HCT116 (cell line): ENCODE results near the gene HIF1AN. TPM values are rescaled to one million over a fixed set of nuclear protein-coding genes. Genes with fewer than 3 reads are reported as not detected.

Source experiments
- ATAC-seq: fragments of 200-7000 bp; cut with Tn5 transposase; 2 replicates; pipeline ENCODE4 v1.9.1; 2020; ENCODE audit warnings: mild to moderate bottlenecking, moderate library complexity
- BruUV-seq: library from RNA; stranded (reverse); fragments of 400-500 nt; replicated peaks from 2 replicates; lab custom pipeline; 2021; lab: Mats Ljungman, UMichigan
- CTCF ChIA-PET: fragments of 300-600 bp; sonication (Branson Sonifier 250); formaldehyde crosslinking; loops from one replicate; lab custom pipeline; 2021; ENCODE audit warnings: antibody characterized with exemption; lab: Charles Lee
- POLR2A ChIA-PET: fragments of 300-600, 350-600 bp; sonication (Branson Sonifier 250); formaldehyde crosslinking; loops from one replicate; lab custom pipeline; 2021; ENCODE audit warnings: antibody characterized with exemption; lab: Charles Lee
- RAD21 ChIA-PET, 2 experiments: fragments of 300-600 bp; sonication (Branson Sonifier 250); formaldehyde crosslinking; loops; one replicate each; lab custom pipeline; 2023; ENCODE audit warnings: low total read pairs in 2 of 2; ENCODE audit not compliant: uncharacterized antibody in 2 of 2, unreplicated experiment in 2 of 2, low non-redundant PET in 1 of 2; lab: Charles Lee
- DNase-seq: peaks from one replicate; pipeline ENCODE4 v3.0.0-alpha.2; 2010; ENCODE audit warnings: low read depth, low spot score
- H2AFZ ChIP-seq: fragments of 200-600 bp; shearing (Covaris generic), sonication (generic); 2 replicates; pipeline ENCODE4 v1.6.1; 2017; ENCODE audit warnings: low read depth, mixed run types, mixed read lengths, antibody characterized with exemption, low read length; ENCODE audit not compliant: poor library complexity, severe bottlenecking
- H3K27ac ChIP-seq: 2 replicates; pipeline ENCODE4 v1.5.1; 2012; ENCODE audit warnings: low read depth, low read length
- H3K27me3 ChIP-seq: fragments of 200-600 bp; sonication (generic); 2 replicates; pipeline ENCODE4 v1.6.1; 2016; ENCODE audit warnings: mixed run types, low read length, mixed read lengths; ENCODE audit not compliant: insufficient read depth
- H3K36me3 ChIP-seq, 2 experiments: fragments of 200-500 bp in 1 of 2; fragments of 200-600 bp in 1 of 2; sonication (Bioruptor generic) in 1 of 2; sonication (generic) in 1 of 2; 2 replicates each; pipeline versions ENCODE4 v1.5.1 to v1.6.1; 2014 to 2016; ENCODE audit warnings: low read length in 2 of 2, inconsistent platforms in 1 of 2, mixed read lengths in 1 of 2, mixed run types in 1 of 2; ENCODE audit not compliant: insufficient read depth in 2 of 2, control insufficient read depth in 1 of 2
- H3K4me1 ChIP-seq, 2 experiments: fragments of 200-600 bp in 1 of 2; sonication (generic) in 1 of 2; 2 replicates each; pipeline versions ENCODE4 v1.5.1 to v1.6.1; 2012 to 2017; ENCODE audit warnings: low read length in 2 of 2, inconsistent platforms in 1 of 2, mild to moderate bottlenecking in 1 of 2, mixed read lengths in 1 of 2, mixed run types in 1 of 2, moderate library complexity in 1 of 2; ENCODE audit not compliant: insufficient read depth in 2 of 2, control insufficient read depth in 1 of 2
- H3K4me2 ChIP-seq: fragments of 200-600 bp; sonication (generic); 2 replicates; pipeline ENCODE4 v1.6.1; 2017; ENCODE audit warnings: mixed run types, low read length, mixed read lengths
- H3K4me3 ChIP-seq, 2 experiments: fragments of 200-600 bp in 1 of 2; sonication (generic) in 1 of 2; replicated peaks in 1 of 2; 2 replicates each; pipeline ENCODE4 v1.5.1; 2011 to 2016; ENCODE audit warnings: low read length in 2 of 2, control low read depth in 1 of 2, low read depth in 1 of 2, mild to moderate bottlenecking in 1 of 2, mixed read lengths in 1 of 2, mixed run types in 1 of 2
- H3K79me2 ChIP-seq: fragments of 200-600 bp; sonication (generic); 2 replicates; pipeline ENCODE4 v1.6.1; 2017; ENCODE audit warnings: mild to moderate bottlenecking, mixed run types, low read length, moderate library complexity, mixed read lengths; ENCODE audit not compliant: insufficient read depth
- H3K9ac ChIP-seq: fragments of 200-600 bp; sonication (generic); 2 replicates; pipeline ENCODE4 v1.6.1; 2016; ENCODE audit warnings: low read length, mixed read lengths
- H3K9me2 ChIP-seq: fragments of 200-600 bp; sonication (generic), shearing (Covaris generic); 2 replicates; pipeline ENCODE4 v1.6.1; 2017; ENCODE audit warnings: mixed run types, mild to moderate bottlenecking, moderate library complexity; ENCODE audit not compliant: insufficient read depth
- H3K9me3 ChIP-seq, 2 experiments: fragments of 200-500 bp in 1 of 2; fragments of 200-600 bp in 1 of 2; sonication (Bioruptor generic) in 1 of 2; sonication (generic) in 1 of 2; 2 replicates each; pipeline ENCODE4 v1.6.1; 2014 to 2017; ENCODE audit warnings: low read length in 2 of 2, mixed read lengths in 2 of 2, inconsistent platforms in 1 of 2, low read depth in 1 of 2, mild to moderate bottlenecking in 1 of 2, mixed run types in 1 of 2, moderate library complexity in 1 of 2; ENCODE audit not compliant: control insufficient read depth in 1 of 2, insufficient read depth in 1 of 2
- H4K20me1 ChIP-seq: fragments of 200-600 bp; sonication (generic), shearing (Covaris generic); 2 replicates; pipeline ENCODE4 v1.6.1; 2017; ENCODE audit warnings: mixed run types, mild to moderate bottlenecking, moderate library complexity; ENCODE audit not compliant: insufficient read depth
- ATF3 ChIP-seq: IDR thresholded peaks from 2 replicates; pipeline ENCODE4 v1.6.1; 2012
- CEBPB ChIP-seq: IDR thresholded peaks from 2 replicates; pipeline ENCODE4 v1.6.1; 2012; ENCODE audit warnings: low read depth
- CTCF ChIP-seq, 3 experiments: fragments of 200-600 bp in 1 of 3; sonication (generic) in 1 of 3; IDR thresholded peaks in 2 of 3; conservative IDR thresholded peaks in 1 of 3; 2 replicates each; pipeline ENCODE4 v1.5.1; 2012 to 2017; ENCODE audit warnings: low read depth in 2 of 3, low read length in 2 of 3, antibody characterized with exemption in 1 of 3, borderline replicate concordance in 1 of 3, control low read depth in 1 of 3, mild to moderate bottlenecking in 1 of 3, mixed read lengths in 1 of 3, mixed run types in 1 of 3, moderate library complexity in 1 of 3; ENCODE audit not compliant: insufficient read depth in 1 of 3
- EGR1 ChIP-seq: IDR thresholded peaks from 2 replicates; pipeline ENCODE4 v1.6.1; 2012; ENCODE audit warnings: low read depth
- ELF1 ChIP-seq: IDR thresholded peaks from 2 replicates; pipeline ENCODE4 v1.6.1; 2012; ENCODE audit warnings: low read depth, borderline replicate concordance
- EZH2 ChIP-seq: fragments of 200-600 bp; sonication (generic); IDR thresholded peaks from 2 replicates; pipeline ENCODE4 v1.6.1; 2017; ENCODE audit warnings: antibody characterized with exemption, mixed run types
- EZH2phosphoT487 ChIP-seq: fragments of 200-600 bp; IDR thresholded peaks from 2 replicates; pipeline ENCODE4 v1.6.1; 2018; ENCODE audit warnings: antibody characterized with exemption, borderline replicate concordance
- FOSL1 ChIP-seq: IDR thresholded peaks from 2 replicates; pipeline ENCODE4 v1.6.1; 2012; ENCODE audit warnings: low read depth
- JUND ChIP-seq: IDR thresholded peaks from 2 replicates; pipeline ENCODE4 v1.6.1; 2012
- MAX ChIP-seq: IDR thresholded peaks from 2 replicates; pipeline ENCODE4 v1.6.1; 2012
- POLR2AphosphoS5 ChIP-seq: IDR thresholded peaks from 2 replicates; pipeline ENCODE4 v1.6.1; 2011; ENCODE audit warnings: mild to moderate bottlenecking, low read depth, low read length, moderate library complexity
- SIN3A ChIP-seq: IDR thresholded peaks from 2 replicates; pipeline ENCODE4 v1.6.1; 2012; ENCODE audit warnings: low read depth
- SP1 ChIP-seq: IDR thresholded peaks from 2 replicates; pipeline ENCODE4 v1.6.1; 2012; ENCODE audit warnings: low read depth
- SRF ChIP-seq: IDR thresholded peaks from 2 replicates; pipeline ENCODE4 v1.6.1; 2012; ENCODE audit warnings: low read depth
- intact Hi-C: fragments of 100-400 bp; cut with micrococcal nuclease; formaldehyde crosslinking; loops from 2 replicates; pipeline ENCODE4 v1.10.0; 2022
- total RNA-seq: library from RNA; stranded (reverse); gene quantifications from one replicate; pipeline ENCODE4 v1.2.1, GENCODE V29; 2021; ENCODE audit not compliant: unreplicated experiment

Gene HIF1AN
- total RNA-seq, 1 experiment from 2014 or later = 67.2 TPM

DNA sequence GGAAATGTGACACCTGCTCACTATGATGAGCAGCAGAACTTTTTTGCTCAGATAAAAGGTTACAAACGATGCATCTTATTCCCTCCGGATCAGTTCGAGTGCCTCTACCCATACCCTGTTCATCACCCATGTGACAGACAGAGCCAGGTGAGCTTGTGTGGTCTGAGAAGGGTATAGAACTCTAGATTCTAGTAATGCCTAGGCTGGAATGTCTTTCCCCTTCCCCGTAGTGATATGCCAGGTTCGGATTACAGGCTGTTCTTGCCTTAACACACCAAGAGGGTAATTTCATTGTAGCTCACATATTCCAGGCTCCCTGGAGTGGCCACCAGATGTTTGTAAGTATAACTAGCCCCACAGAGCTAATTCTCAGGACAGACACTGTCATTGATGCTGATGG, 9.2 kb downstream of the HIF1AN start:
- POLR2A ChIA-PET = interaction anchor here (1.4 kb wide), 1 partner anchor 9 kb away, joined by 9 read pairs; the partner anchor contains the start of gene HIF1AN
- H4K20me1 ChIP-seq = 0 out of 2 replicates have a peak, but pooled peaks cover 5% of the 10 kb centered on the region
- no peaks in the 10 kb centered on the region for H3K9me3 ChIP-seq
- H2AFZ ChIP-seq = no peak overlapping the region
- no peaks in the 10 kb centered on the region for H3K9me2 ChIP-seq
- no TSS peak for BruUV-seq
- peaks cover 19% of the 10 kb centered on the region for H3K79me2 ChIP-seq
- no peak overlapping the region for H3K4me2 ChIP-seq
- no peak for ATAC-seq
- H3K4me1 ChIP-seq = no peaks in the 10 kb centered on the region
- RAD21 ChIA-PET = no interaction called here
- intact Hi-C loops = no loop called here
- no peak overlapping the region for H3K9ac ChIP-seq
- H3K4me3 ChIP-seq = no peak overlapping the region
- no peak for DNase-seq
- peaks cover 73 to 74% of the 10 kb centered on the region in 2 experiments for H3K36me3 ChIP-seq
- no peaks in the 10 kb centered on the region for H3K27me3 ChIP-seq
- CTCF ChIA-PET = interaction anchor here (0.9 to 2.2 kb wide), 2 partner anchors 9 to 25 kb away, joined by 3 to 11 read pairs; partner anchors contain the start of gene HIF1AN
- TF ChIP-seq POLR2AphosphoS5 (no peak), FOSL1 (no peak), CTCF (IDR thresholded peaks at IDR 0.05 in 2 of 3, conservative IDR thresholded peaks at IDR 0.05 in 1 of 3; ENCODE audit: borderline replicate concordance in 1 of 3, insufficient read depth in 1 of 3, low read depth in 2 of 3, low read length in 2 of 3) (no peak), SP1 (no peak), CEBPB (no peak), ELF1 (no peak), EZH2phosphoT487 (no peak), ATF3 (no peak), EGR1 (no peak), JUND (no peak), EZH2 (no peak), SRF (no peak), MAX (no peak), SIN3A (no peak)
- H3K27ac ChIP-seq = no peak overlapping the region
